Calu3 (cell line): Measurements from ENCODE around the gene CYB561D1. TPM values are rescaled to one million over a fixed set of nuclear protein-coding genes. Genes with fewer than 3 reads are reported as not detected.

Source experiments
- BruUV-seq: library from RNA; stranded (reverse); fragments of 400-500 nt; replicated peaks from 2 replicates; lab custom pipeline; 2021; lab: Mats Ljungman, UMichigan
- CTCF ChIA-PET: fragments of 300-600 bp; sonication (Branson Sonifier 250); formaldehyde crosslinking; loops from one replicate; lab custom pipeline; 2022; ENCODE audit warnings: antibody characterized with exemption; lab: Charles Lee
- DNase-seq: peaks from one replicate; pipeline ENCODE4 v3.0.0; 2022
- H3K27ac Mint-ChIP-seq: one replicate; pipeline ENCODE4 v1.8.0; 2022; ENCODE audit warnings: mixed read lengths; ENCODE audit not compliant: unreplicated experiment
- H3K27me3 Mint-ChIP-seq: one replicate; pipeline ENCODE4 v1.8.0; 2022; ENCODE audit warnings: mixed read lengths; ENCODE audit not compliant: unreplicated experiment
- H3K36me3 Mint-ChIP-seq: one replicate; pipeline ENCODE4 v1.8.0; 2022; ENCODE audit warnings: mild to moderate bottlenecking, moderate library complexity, mixed read lengths; ENCODE audit not compliant: insufficient read depth, unreplicated experiment
- H3K4me1 Mint-ChIP-seq: one replicate; pipeline ENCODE4 v1.8.0; 2022; ENCODE audit warnings: mild to moderate bottlenecking, low read depth, mixed read lengths; ENCODE audit not compliant: unreplicated experiment
- H3K4me3 Mint-ChIP-seq: one replicate; pipeline ENCODE4 v1.8.0; 2022; ENCODE audit warnings: mild to moderate bottlenecking, low read depth, moderate library complexity, mixed read lengths; ENCODE audit not compliant: unreplicated experiment
- H3K9me3 Mint-ChIP-seq: one replicate; pipeline ENCODE4 v1.8.0; 2022; ENCODE audit warnings: low read depth, mixed read lengths; ENCODE audit not compliant: unreplicated experiment
- intact Hi-C: fragments of 100-400 bp; cut with micrococcal nuclease; formaldehyde crosslinking; loops from one replicate; pipeline ENCODE4 v1.10.0; 2022; ENCODE audit not compliant: unreplicated experiment
- total RNA-seq: library from RNA; stranded (reverse); gene quantifications from 2 replicates; pipeline ENCODE4 v1.2.3, GENCODE V29; 2022
- TF ChIP-seq, protein P1 (sequence below): fragments of 200-600 bp; IDR thresholded peaks from one replicate; pipeline ENCODE4 v1.8.0; 2022; ENCODE audit warnings: antibody characterized with exemption; ENCODE audit not compliant: unreplicated experiment

The CYB561D1 gene
- total RNA-seq, 1 experiment from 2014 or later = 9.0 TPM

DNA sequence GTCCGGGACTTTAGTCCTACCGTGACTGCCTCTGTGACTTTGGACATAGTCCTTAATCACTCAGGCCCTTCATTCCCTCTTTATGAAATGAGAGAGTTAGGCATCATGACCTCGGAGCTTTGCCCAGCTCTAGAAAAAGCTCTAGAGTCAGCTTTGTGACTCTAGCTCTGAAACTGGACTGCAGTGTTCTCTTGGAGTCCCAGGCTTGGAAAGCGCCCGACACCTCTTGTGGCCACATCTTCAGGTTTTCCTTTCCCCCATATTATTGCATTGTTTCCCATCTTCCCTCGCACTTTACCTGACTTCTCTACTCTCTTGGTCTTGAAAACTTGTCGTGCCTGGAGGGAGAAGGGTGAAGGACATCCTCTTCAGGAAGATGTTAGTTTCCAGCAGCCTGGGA is 28.1 kb downstream of the CYB561D1 start:
- no peak for DNase-seq
- no TSS peak for BruUV-seq
- Mint-ChIP-seq H3K9me3 (no peaks in the 10 kb centered on the region), H3K36me3 (no peaks in the 10 kb centered on the region), H3K27me3 (peaks cover 51% of the 10 kb centered on the region), H3K4me3 (no peak overlapping the region), H3K4me1 (peaks cover under 1% of the 10 kb centered on the region), H3K27ac (no peak overlapping the region)
- intact Hi-C loops = no loop called here
- CTCF ChIA-PET = no interaction called here
- TF ChIP-seq, protein P1, sequence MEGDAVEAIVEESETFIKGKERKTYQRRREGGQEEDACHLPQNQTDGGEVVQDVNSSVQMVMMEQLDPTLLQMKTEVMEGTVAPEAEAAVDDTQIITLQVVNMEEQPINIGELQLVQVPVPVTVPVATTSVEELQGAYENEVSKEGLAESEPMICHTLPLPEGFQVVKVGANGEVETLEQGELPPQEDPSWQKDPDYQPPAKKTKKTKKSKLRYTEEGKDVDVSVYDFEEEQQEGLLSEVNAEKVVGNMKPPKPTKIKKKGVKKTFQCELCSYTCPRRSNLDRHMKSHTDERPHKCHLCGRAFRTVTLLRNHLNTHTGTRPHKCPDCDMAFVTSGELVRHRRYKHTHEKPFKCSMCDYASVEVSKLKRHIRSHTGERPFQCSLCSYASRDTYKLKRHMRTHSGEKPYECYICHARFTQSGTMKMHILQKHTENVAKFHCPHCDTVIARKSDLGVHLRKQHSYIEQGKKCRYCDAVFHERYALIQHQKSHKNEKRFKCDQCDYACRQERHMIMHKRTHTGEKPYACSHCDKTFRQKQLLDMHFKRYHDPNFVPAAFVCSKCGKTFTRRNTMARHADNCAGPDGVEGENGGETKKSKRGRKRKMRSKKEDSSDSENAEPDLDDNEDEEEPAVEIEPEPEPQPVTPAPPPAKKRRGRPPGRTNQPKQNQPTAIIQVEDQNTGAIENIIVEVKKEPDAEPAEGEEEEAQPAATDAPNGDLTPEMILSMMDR = no peak

DNA sequence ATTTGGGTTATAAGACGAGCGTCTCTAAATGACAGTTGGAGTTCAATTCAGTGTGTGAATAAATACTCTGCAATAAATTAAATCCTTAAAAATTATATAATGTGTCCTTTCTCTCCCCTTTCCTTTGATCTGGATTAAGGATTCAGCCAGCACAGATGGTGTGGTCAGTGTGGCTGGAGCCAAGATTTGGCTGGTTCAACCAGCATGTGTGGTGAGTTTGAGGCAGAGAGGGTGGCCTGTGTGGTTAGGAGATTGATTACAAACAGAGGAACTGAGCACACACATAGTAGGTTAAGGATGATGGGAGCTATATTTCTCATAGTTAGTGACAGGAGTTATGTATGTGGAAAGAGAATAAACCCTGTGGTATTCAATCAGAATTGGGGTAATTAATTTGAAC is 29.8 kb downstream of the CYB561D1 start:
- CTCF ChIA-PET = no interaction called here
- DNase-seq = no peak
- intact Hi-C loops = no loop called here
- H3K27ac Mint-ChIP-seq = no peak overlapping the region
- H3K36me3 Mint-ChIP-seq = no peaks in the 10 kb centered on the region
- H3K4me1 Mint-ChIP-seq = no peaks in the 10 kb centered on the region
- no peaks in the 10 kb centered on the region for H3K9me3 Mint-ChIP-seq
- H3K27me3 Mint-ChIP-seq = peaks cover 68% of the 10 kb centered on the region
- TF ChIP-seq, protein P1 = no peak
- no TSS peak for BruUV-seq
- no peak overlapping the region for H3K4me3 Mint-ChIP-seq

DNA sequence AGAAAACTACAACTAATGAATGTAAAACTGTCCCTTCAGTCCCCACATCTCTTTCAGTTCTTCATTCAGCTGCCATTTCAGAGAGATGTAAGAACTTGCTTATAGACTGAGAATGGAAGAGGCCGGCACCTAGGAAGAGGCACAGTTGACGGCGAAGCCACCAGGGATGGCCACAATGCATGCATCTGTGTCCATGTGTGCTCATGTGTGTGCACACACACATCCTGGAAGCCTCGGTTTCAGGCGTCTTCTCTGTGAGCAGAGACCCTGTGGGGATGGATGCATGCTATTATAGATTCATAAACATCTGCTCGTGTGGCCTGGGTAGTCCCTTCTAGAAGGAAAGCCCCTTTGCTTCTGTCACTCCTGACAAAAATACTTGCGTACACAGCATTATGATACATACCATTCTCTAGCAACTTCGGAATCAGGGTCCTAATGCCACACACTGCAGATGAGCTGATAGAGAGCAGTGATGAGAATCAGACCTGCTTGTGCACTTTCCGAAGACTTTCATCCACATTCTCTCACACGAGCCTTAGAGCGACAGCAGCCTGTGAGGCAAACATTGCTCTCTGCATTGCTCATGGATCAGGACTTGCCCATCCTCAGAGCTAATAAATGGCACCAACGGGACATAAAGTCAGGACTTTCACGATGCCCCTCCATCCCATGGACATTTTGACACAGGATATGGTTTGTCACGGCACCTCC is 33.4 kb downstream of the CYB561D1 start:
- Mint-ChIP-seq H3K9me3 (no peaks in the 10 kb centered on the region), H3K27me3 (peaks cover 81% of the 10 kb centered on the region), H3K4me3 (no peak overlapping the region), H3K4me1 (no peaks in the 10 kb centered on the region), H3K36me3 (no peaks in the 10 kb centered on the region), H3K27ac (no peak overlapping the region)
- intact Hi-C loops = no loop called here
- CTCF ChIA-PET = no interaction called here
- TF ChIP-seq, protein P1 = no peak
- no TSS peak for BruUV-seq
- no peak for DNase-seq

DNA sequence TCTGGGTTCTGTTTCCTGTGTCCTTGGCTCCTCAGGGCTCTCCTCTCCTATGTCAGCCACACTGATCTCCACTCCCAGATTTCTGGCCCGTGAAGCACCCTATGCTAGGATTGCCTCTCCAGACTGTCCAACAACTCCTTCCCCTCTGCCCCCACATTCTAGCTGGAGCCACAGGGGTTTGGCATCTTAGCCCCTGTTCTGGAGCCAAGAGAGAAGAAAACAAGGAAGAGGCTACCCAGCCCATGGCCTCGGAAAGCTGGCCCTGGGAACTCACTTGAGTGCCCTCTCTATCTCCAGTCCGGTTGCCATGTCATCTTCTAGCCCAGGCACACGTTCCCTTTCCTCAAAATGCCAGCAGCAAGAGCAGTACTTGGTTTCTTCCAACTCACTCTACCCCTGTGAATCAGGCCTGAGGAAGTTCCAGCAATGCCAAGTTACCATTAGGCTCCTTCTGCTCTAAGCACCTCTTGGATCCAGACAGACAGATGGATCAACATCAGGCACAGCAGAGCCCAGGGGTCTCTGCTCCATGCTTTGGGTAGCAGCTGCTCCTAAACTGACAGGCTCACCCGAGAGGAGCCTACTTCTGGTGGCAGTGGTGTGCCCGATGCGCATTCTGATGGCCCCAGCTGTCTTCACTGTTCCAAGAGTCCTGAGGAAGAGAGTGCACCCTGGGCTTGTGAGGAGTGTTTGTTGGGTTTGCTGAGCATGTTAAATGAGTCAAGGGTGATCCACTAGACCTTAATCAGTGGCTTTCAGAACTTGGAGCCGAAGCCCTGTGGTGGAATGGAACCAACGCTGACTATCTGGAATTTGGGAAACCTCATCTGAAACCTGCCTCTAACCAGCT is 34.2 kb downstream of the CYB561D1 start:
- DNase-seq = no peak
- H3K27me3 Mint-ChIP-seq = peaks cover 72% of the 10 kb centered on the region
- H3K4me3 Mint-ChIP-seq = no peak overlapping the region
- no TSS peak for BruUV-seq
- H3K4me1 Mint-ChIP-seq = peaks cover 6% of the 10 kb centered on the region
- CTCF ChIA-PET = no interaction called here
- intact Hi-C loops = no loop called here
- H3K9me3 Mint-ChIP-seq = no peaks in the 10 kb centered on the region
- H3K27ac Mint-ChIP-seq = no peak overlapping the region
- peaks cover 5% of the 10 kb centered on the region for H3K36me3 Mint-ChIP-seq
- TF ChIP-seq, protein P1 = no peak
